NCI-H2029 treated with DMSO at 0.1 percent for 48 hours (cell line): ENCODE measurements around the gene NKAIN2.

Source experiments
- DNase-seq: peaks from one replicate; lab custom pipeline; 2025; lab: John Stamatoyannopoulos, UW

Gene NKAIN2

GRCh38 chr6:124829822-124830221, 1026.2 kb downstream of the NKAIN2 start:
- DNase-seq, result no peak

DNA sequence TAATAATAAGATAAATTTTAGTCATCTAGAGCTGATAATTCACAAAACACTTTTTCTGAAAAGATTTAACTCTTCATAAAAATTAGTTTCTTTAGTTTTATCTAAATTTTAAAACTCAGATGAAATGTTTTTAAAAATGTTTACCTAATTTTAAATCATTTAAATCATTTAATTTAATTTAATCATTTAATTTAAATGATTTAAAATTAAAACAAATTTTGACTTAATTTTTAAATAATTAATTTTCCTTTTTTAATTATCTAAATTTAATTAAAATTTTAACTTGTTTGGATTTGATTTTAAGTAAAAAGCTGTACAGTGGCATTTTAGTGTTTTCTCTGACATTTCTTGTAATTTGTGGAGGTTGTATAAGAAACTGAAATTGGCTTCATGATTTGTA, 1026.8 kb downstream of the NKAIN2 start:
- no peak for DNase-seq

DNA sequence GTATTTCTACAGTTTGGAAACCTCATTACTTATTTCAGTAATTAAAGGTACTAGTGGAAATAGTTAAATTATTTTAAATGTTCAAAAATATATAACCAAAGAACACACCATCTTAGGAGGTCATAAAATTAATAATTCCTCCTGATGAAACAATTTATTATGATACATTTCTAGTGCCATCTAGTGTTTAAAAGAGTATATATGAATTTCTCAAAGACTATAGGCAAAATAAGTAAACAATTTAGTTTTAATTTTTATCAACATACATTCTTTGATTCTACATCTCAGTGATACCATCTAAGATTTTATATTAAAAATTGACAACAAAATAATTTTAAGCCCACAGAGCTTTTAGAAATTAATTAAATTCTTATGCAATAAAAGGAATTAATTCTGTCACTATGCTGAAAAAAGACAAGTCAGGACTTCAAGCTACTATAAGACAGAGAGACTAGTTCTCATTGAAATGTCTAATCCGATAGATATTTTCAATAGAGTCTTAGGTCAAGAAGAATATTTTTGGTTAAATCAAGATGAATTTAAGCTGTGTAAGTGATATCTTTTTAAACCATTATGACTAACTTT, 1050.8 kb downstream of the NKAIN2 start:
- peak; percentile 50 for DNase-seq

- DNase-seq, result no peak
Measured at GRCh38 chr6:124857746-124858145, 1054.1 kb downstream of the NKAIN2 start.

DNA sequence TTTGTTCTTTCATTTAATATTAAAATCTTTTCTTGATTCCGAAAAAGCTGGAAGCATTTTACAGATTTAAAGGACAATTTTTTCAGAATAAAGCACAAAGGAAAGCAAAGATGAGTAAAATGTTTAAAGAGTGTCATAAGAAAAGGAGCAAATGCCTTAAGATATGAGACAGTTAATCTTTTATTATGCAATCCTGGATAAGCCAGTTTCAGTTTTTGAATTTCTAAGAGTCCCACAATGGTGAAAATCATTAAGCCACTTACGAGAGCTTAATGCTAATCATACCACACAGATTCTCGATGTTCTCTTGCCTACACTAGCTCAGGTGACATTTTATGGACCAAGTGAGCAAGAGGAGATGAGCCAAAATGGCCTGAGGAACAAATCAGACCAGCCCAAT, 1054.9 kb downstream of the NKAIN2 start:
- no peak for DNase-seq

DNA sequence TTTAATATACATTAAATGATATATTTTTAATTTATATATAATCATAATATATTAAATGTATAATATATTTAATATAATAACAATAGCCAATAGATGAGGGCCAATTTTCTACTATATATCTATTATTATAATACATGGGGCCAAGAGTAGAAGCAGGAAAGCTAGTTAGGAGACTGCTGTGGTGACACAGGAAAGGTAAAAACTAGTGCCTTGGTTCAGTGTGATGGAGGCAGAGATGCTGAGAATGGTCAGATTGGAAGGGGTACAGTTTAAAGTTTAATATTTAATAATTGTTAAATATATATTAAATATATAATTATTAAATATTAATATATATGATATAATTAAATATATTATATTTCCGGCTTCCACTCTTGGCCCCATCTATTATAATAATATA, 1055.7 kb downstream of the NKAIN2 start:
- DNase-seq, result no peak

DNA sequence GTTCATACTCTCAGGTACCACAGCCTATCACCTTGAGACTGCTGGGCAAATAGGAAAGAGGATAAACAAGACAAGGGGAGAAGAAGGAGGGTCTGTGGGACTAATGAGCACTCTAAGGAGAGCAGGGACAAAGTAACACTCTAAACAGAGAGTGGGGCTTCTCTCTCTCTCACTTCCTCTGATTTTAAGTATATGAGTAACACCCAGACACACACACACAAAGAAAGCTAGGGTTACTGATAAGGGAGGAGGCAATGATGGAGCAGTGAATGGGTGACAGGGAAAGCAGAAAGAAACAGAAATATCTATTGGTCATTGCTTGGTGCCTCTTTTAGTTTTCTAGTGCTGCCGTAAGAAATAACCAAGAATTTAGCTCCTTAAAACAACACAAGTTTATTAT, 1062.4 kb downstream of the NKAIN2 start:
- no peak for DNase-seq

GRCh38 chr6:124867121-124867520, 1063.5 kb downstream of the NKAIN2 start:
- no peak for DNase-seq

GRCh38 chr6:124868481-124868880, 1064.8 kb downstream of the NKAIN2 start:
- DNase-seq, result no peak

DNA sequence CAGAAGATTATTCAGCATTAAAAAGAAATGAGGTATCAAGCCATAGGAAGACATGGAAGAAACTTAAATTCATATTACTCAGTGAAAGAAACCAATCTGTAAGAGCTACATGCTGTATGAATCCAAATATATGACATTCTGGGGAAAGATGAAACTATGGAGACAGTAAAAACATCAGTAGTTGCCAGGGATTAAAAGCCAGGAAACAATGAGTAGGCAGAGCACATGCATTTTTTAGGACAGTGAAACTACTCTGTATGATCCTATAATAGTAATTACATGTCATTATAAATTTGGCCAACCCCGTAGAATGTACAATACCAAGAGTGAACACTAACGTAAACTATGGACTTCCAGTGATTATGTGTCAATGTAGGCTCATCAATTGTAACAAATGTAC, 1065.8 kb downstream of the NKAIN2 start:
- no peak for DNase-seq

- DNase-seq, result peak; percentile 61
Measured at GRCh38 chr6:124870611-124871459, 1067.2 kb downstream of the NKAIN2 start.

- no peak for DNase-seq
Measured at GRCh38 chr6:124872361-124873065, 1068.8 kb downstream of the NKAIN2 start.

DNA sequence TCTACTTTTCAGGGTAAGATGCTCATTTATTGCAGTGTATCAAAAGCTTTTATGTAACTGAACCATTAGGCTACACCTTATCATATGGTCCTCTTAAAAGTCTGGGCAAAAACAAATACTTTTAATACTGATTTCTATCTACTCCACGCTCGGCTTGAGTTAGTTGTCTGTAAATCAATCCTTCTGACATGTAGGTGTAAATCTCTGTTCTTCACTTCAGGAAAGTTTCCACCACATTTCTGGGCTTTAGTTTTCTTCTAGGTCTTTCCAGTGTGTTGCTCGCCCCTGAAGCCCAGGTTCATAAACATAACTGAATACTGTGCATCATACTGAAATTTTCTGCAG, 1069.4 kb downstream of the NKAIN2 start:
- no peak for DNase-seq
